GM21447 (cell line): ENCODE measurements around the gene CDK14.
A peak's percentile ranks its signal among the peaks of the same experiment; 100 is the strongest.

Source experiments
- ATAC-seq: cut with Tn5 transposase; IDR thresholded peaks from one replicate; pipeline ENCODE4 v1.9.1; 2021; ENCODE audit not compliant: unreplicated experiment

The CDK14 gene

GRCh38 chr7:90988516-90988915, 392.4 kb downstream of the CDK14 start:
- no peak for ATAC-seq

GRCh38 chr7:90988996-90989765, 393.1 kb downstream of the CDK14 start:
- ATAC-seq, result no peak

DNA sequence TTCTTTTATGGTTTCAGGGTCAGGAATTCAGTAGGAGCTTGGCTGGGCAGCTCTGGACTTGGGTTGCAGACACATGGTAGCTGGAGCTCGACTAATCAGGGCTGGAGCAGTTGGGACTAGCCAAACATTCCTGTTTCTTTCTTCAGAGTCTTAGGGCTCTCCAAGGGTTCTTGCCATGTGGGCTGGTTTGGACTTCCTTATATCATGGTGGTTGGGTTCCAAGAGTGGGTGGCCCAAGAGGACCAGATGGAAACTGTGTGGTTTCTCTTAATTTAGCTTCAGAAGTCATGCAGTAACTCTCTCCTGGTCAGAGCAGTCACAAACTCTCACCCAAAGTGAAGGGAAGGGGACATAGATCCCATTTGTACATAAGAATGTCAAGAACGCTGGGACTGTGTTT, 398.0 kb downstream of the CDK14 start:
- no peak for ATAC-seq

- no peak for ATAC-seq
Measured at GRCh38 chr7:90994601-90995000, 398.5 kb downstream of the CDK14 start.

DNA sequence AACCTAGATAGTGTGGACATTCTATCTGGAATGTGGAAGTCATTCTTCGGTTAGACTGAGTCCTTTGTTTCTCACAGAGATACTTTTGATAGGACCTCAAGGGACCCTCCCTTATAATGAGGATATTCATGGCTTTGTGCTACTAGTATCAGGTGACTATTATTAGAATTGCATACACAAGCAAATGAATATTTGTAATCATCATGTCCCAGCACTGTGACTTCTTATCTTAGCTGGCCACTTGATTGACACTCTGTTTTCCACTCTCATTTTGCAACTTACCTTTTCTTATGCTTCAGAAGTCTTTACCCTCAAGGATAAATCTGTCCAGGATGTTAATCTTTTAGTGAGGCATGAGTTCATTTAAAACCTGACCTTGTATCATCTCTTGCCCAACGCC, 399.9 kb downstream of the CDK14 start:
- no peak for ATAC-seq

- no peak for ATAC-seq
Measured at GRCh38 chr7:90999989-91000979, 404.2 kb downstream of the CDK14 start.

GRCh38 chr7:91005024-91005423, 408.9 kb downstream of the CDK14 start:
- ATAC-seq, result no peak

GRCh38 chr7:91005841-91006240, 409.7 kb downstream of the CDK14 start:
- ATAC-seq, result no peak

DNA sequence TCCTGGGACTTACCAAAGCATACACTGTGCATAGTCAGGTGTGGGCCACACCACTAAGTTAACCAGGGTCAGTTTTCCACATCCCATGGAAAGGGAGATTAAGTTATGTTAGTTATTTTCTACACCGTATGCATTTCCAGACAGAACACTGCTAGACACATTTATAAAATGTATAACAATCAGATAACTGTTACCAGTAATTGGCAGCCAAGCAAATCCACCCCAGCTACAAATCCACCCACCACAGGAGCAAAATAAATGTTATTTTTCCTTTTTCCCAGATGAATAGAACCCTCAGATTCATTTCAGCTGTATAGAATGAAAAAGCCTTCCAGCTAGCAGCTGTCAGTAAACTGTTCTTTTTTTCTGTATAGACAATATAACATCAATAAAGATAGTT, 411.2 kb downstream of the CDK14 start:
- no peak for ATAC-seq

- ATAC-seq, result no peak
Measured at GRCh38 chr7:91013078-91013477, 417.0 kb downstream of the CDK14 start.

DNA sequence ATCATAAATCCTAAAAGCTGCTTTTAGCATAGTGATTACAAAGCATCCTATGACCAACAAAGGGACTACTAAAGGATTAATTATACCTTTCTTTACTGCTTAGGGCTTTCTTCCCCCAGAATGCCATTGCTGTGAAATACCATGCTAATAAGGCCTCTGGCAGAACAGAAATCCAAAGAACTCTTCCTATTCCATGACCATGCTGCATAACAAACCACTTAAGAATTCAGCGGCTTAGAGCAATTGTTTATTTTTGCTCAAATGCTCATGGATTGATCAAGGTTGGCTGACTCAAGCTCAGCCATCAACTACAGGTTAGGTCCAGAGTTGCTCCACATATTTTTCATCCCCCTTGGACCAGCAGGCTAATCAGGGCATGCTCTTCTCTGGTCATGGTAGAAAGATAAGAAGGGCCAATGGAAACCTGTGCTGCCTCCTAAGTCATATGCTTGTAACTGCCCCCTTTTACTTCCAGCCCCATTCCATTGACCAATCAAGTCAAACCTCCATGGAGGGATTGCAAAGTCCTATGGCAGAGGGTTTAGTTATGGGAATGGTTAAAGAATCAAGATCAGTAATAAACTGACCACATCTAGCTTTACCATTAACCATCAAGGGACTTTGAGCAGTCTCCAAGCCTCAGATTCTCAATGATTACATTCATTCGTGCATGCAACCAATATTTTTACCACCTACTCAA, 423.7 kb downstream of the CDK14 start:
- no peak for ATAC-seq

DNA sequence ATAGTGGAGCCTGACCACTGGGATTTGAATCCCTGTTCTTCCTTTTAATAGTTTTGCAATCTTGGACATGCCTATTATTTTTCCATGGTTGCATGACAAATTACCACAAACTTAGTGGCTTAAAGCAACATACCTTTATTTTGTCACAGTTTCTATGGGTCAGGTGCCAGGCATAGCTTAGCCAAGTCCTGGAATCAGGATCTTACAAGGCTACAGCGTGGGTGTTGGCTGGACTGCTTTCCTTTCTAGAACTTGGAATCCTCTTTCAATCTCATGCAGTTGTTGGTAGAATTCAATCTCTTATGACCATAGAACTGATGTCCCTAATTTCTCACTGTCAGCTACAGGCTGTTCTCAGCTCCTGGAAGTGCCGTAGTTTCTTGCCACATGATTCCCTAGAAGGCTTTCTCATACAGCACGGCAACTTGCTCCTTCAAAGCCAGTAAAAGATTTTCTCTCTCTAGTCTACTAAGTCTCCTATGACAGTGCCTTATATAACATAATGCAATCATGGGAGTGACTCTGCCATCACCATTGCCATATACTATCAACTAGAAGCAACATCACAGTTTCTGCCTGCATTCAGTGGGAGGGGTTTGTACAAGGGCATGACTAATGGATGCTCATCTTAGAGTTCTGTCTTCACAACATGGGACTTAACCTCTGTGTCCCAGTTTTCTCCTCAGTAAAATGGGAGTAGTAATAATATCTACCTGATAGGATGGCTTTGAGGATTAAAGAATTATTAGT, 424.7 kb downstream of the CDK14 start:
- no peak for ATAC-seq

- ATAC-seq, result no peak
Measured at GRCh38 chr7:91021956-91022355, 425.8 kb downstream of the CDK14 start.

DNA sequence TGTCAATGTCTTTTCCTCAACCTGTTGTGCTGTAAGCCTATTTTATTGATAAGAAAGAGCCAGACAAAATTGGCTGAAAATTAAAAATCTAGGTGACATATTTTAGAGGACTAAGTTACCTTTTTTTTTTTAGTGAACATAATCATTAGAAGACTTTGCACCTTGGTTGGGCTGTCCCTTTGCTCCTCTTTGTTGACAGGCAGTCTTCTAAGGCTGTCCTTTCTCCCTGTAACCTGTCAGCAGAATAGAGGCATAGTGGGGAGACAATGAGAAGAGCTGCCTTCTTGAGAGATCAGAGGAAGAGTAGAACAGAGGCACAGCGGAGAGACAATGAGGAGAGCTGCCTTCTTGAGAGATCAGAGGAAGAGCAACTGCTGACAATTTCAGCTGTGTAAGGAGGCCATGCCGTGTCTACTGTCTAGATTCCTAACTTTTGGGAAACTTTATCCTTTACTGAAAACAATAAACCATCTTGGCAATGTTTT, 429.8 kb downstream of the CDK14 start:
- ATAC-seq, result no peak

- ATAC-seq, result no peak
Measured at GRCh38 chr7:91029688-91030087, 433.6 kb downstream of the CDK14 start.

- no peak for ATAC-seq
Measured at GRCh38 chr7:91030680-91031380, 434.7 kb downstream of the CDK14 start.

- no peak for ATAC-seq
Measured at GRCh38 chr7:91031757-91032156, 435.6 kb downstream of the CDK14 start.

DNA sequence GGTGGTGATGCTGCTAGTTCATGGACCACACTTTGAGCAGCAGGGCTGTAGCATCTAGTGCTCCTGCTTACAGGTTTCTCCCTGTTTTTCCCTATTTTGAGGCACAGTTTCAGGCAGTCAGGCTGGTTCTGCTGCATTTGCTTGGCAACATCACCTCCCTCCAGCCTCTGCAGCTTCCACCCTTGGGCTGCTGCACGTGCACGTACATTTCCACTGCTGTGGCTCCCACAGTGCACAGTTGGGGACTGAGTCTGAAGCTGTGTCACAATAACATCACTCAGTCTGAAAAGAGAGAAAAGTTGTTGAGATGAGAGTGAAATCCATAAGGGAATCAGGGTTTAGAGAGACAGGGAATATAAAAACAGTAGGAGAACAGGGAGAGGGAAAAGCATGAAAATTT, 437.5 kb downstream of the CDK14 start:
- no peak for ATAC-seq

GRCh38 chr7:91034459-91035368, 438.6 kb downstream of the CDK14 start:
- peak; percentile 64 for ATAC-seq
